EH (cell line): ENCODE results near the gene POMC.
"Not testable (repeated sequence)": the region's sequence is repeated elsewhere in the genome, so short reads cannot be mapped to it uniquely, and the experiment has no call there.

ENCODE experiments used
- DNase-seq: peaks from one replicate; pipeline ENCODE4 v3.0.0-alpha.2; 2015; ENCODE audit warnings: low read depth

Gene POMC

GRCh38 chr2:25132693-25133092 is 35.7 kb downstream of the POMC start:
- no peak for DNase-seq

GRCh38 chr2:25132299-25132635 is 36.1 kb downstream of the POMC start:
- DNase-seq: no peak

GRCh38 chr2:25131567-25132298 is 36.6 kb downstream of the POMC start:
- no peak for DNase-seq

- DNase-seq: no peak
These were observed 37.2 kb downstream of the POMC start for GRCh38 chr2:25131253-25131566.

GRCh38 chr2:25129901-25130520 is 38.4 kb downstream of the POMC start:
- no peak for DNase-seq

- peak; percentile 20 for DNase-seq
These were observed 40.7 kb downstream of the POMC start for GRCh38 chr2:25127646-25128045.

- DNase-seq: not testable (repeated sequence)
These were observed 41.3 kb downstream of the POMC start for GRCh38 chr2:25127071-25127470.

GRCh38 chr2:25125976-25126375 is 42.4 kb downstream of the POMC start:
- DNase-seq: no peak

GRCh38 chr2:25125189-25125588 is 43.2 kb downstream of the POMC start:
- DNase-seq: no peak

- no peak for DNase-seq
These were observed 44.7 kb downstream of the POMC start for GRCh38 chr2:25123682-25124081.

- DNase-seq: no peak
These were observed 46.0 kb downstream of the POMC start for GRCh38 chr2:25122367-25122766.

- no peak for DNase-seq
These were observed 49.1 kb downstream of the POMC start for GRCh38 chr2:25119263-25119662.

GRCh38 chr2:25116956-25117355 is 51.4 kb downstream of the POMC start:
- DNase-seq: no peak

- peak; percentile 76 for DNase-seq
These were observed 52.5 kb downstream of the POMC start for GRCh38 chr2:25115902-25116301.

- DNase-seq: no peak
These were observed 53.0 kb downstream of the POMC start for GRCh38 chr2:25115249-25115883.

- peak; percentile 23 for DNase-seq
These were observed 56.3 kb downstream of the POMC start for GRCh38 chr2:25112113-25112512.
